H1 (cell line): Measurements from ENCODE around the gene TFDP1. TPM values are rescaled to one million over a fixed set of nuclear protein-coding genes. Genes with fewer than 3 reads are reported as not detected.

ENCODE experiments used
- CTCF ChIA-PET: fragments of 300-600 bp; sonication (Branson Sonifier 250); formaldehyde crosslinking; loops from one replicate; lab custom pipeline; 2021; ENCODE audit not compliant: partially characterized antibody; lab: Charles Lee
- POLR2A ChIA-PET: fragments of 300-600 bp; sonication (Branson Sonifier 250); formaldehyde crosslinking; loops from one replicate; lab custom pipeline; 2021; ENCODE audit warnings: inconsistent platforms; ENCODE audit not compliant: partially characterized antibody; lab: Charles Lee
- DNase-seq, 2 experiments: peaks; one replicate each; pipeline versions ENCODE4 v3.0.0 to v3.0.0-alpha.2; 2010 to 2022; ENCODE audit warnings: low spot score in 2 of 2, low read depth in 1 of 2, mixed read lengths in 1 of 2
- FAIRE-seq: peaks from 2 replicates; lab custom pipeline; 2011; peaks lifted over from hg19 to GRCh38; lab: Jason Lieb, UNC
- H2AFZ ChIP-seq: 2 replicates; pipeline ENCODE4 v1.8.1; 2012; ENCODE audit warnings: low read length, inconsistent platforms
- H2AK5ac ChIP-seq: 2 replicates; pipeline ENCODE4 v1.6.1; 2013; ENCODE audit warnings: low read depth, low read length
- H2BK120ac ChIP-seq: replicated peaks from 2 replicates; pipeline ENCODE3; 2013; ENCODE audit warnings: low read depth, low read length, inconsistent platforms
- H2BK12ac ChIP-seq: 2 replicates; pipeline ENCODE4 v1.6.1; 2013; ENCODE audit warnings: low read depth, low read length
- H2BK15ac ChIP-seq: 2 replicates; pipeline ENCODE4 v1.6.1; 2013; ENCODE audit warnings: low read length
- H2BK20ac ChIP-seq: 2 replicates; pipeline ENCODE4 v1.6.1; 2013; ENCODE audit warnings: low read length
- H2BK5ac ChIP-seq: 2 replicates; pipeline ENCODE4 v1.6.1; 2013; ENCODE audit warnings: low read depth, low read length
- H3K14ac ChIP-seq: 2 replicates; pipeline ENCODE4 v1.6.1; 2013; ENCODE audit warnings: inconsistent platforms; ENCODE audit not compliant: insufficient read length
- H3K18ac ChIP-seq: 2 replicates; pipeline ENCODE4 v1.6.1; 2013; ENCODE audit warnings: low read length; ENCODE audit errors: extremely low read depth
- H3K23ac ChIP-seq: 2 replicates; pipeline ENCODE4 v1.6.1; 2013; ENCODE audit warnings: inconsistent platforms; ENCODE audit not compliant: insufficient read length
- H3K23me2 ChIP-seq: 2 replicates; pipeline ENCODE4 v1.6.1; 2013; ENCODE audit warnings: low read depth, low read length
- H3K27ac ChIP-seq: 2 replicates; pipeline ENCODE4 v1.6.1; 2011; ENCODE audit warnings: low read depth, low read length, inconsistent platforms
- H3K27me3 ChIP-seq, 4 experiments: replicated peaks in 1 of 4; 1 replicate in 1 of 4; 2 replicates in 3 of 4; pipeline versions ENCODE4 v1.6.1 to v1.8.1; 2011 to 2013; ENCODE audit warnings: low read length in 3 of 4, mild to moderate bottlenecking in 3 of 4, inconsistent platforms in 2 of 4, mixed read lengths in 2 of 4, moderate library complexity in 1 of 4; ENCODE audit not compliant: control insufficient read depth in 3 of 4, insufficient read depth in 3 of 4; ENCODE audit errors: extremely low read depth in 1 of 4
- H3K36me3 ChIP-seq, 4 experiments: 2 replicates each; pipeline versions ENCODE4 v1.6.1 to v1.8.1; 2011 to 2013; ENCODE audit warnings: mild to moderate bottlenecking in 4 of 4, low read length in 3 of 4, moderate library complexity in 2 of 4, control low read depth in 1 of 4, inconsistent platforms in 1 of 4; ENCODE audit not compliant: insufficient read depth in 4 of 4, control insufficient read depth in 2 of 4
- H3K4ac ChIP-seq: replicated peaks from 2 replicates; pipeline ENCODE3; 2013; ENCODE audit warnings: low read length, low read depth, mixed read lengths, inconsistent platforms; ENCODE audit not compliant: insufficient read length
- H3K4me1 ChIP-seq, 4 experiments: replicated peaks in 1 of 4; 1 replicate in 1 of 4; 2 replicates in 3 of 4; pipeline versions ENCODE4 v1.6.1 to v1.8.1; 2011 to 2013; ENCODE audit warnings: low read length in 3 of 4, inconsistent platforms in 2 of 4, mixed read lengths in 1 of 4; ENCODE audit not compliant: insufficient read depth in 4 of 4, control insufficient read depth in 3 of 4
- H3K4me2 ChIP-seq, 2 experiments: 2 replicates each; pipeline versions ENCODE4 v1.6.1 to v1.8.1; 2011 to 2013; ENCODE audit warnings: low read depth in 2 of 2, low read length in 2 of 2, control low read depth in 1 of 2, inconsistent platforms in 1 of 2, mild to moderate bottlenecking in 1 of 2; ENCODE audit not compliant: insufficient read depth in 1 of 2
- H3K4me3 ChIP-seq, 4 experiments: fragments of 200-600, 300-600 bp in 1 of 4; sonication (generic), shearing (Covaris generic), sonication (Bioruptor Twin) in 1 of 4; 2 replicates each; pipeline versions ENCODE4 v1.5.1 to v1.8.1; 2011 to 2016; ENCODE audit warnings: low read length in 4 of 4, low read depth in 3 of 4, control low read depth in 2 of 4, inconsistent platforms in 2 of 4, mild to moderate bottlenecking in 2 of 4, mixed read lengths in 1 of 4, moderate library complexity in 1 of 4; ENCODE audit not compliant: insufficient read depth in 2 of 4; ENCODE audit errors: extremely low read depth in 1 of 4
- H3K56ac ChIP-seq: replicated peaks from 2 replicates; pipeline ENCODE3; 2013; ENCODE audit warnings: low read depth, mild to moderate bottlenecking, mixed read lengths, low read length, inconsistent platforms; ENCODE audit not compliant: insufficient read length
- H3K79me1 ChIP-seq: 2 replicates; pipeline ENCODE4 v1.6.1; 2013; ENCODE audit warnings: low read depth, low read length, control low read depth
- H3K79me2 ChIP-seq, 2 experiments: 2 replicates each; pipeline versions ENCODE4 v1.6.1 to v1.8.1; 2012 to 2013; ENCODE audit warnings: low read length in 2 of 2, mild to moderate bottlenecking in 2 of 2, inconsistent platforms in 1 of 2; ENCODE audit not compliant: insufficient read depth in 2 of 2, control insufficient read depth in 1 of 2
- H3K9ac ChIP-seq, 4 experiments: replicated peaks in 1 of 4; 1 replicate in 1 of 4; 2 replicates in 3 of 4; pipeline versions ENCODE4 v1.6.1 to v1.8.1; 2011 to 2013; ENCODE audit warnings: low read depth in 3 of 4, low read length in 3 of 4, control low read depth in 2 of 4, mild to moderate bottlenecking in 2 of 4, moderate library complexity in 2 of 4, inconsistent platforms in 1 of 4; ENCODE audit errors: extremely low read depth in 1 of 4
- H3K9me3 ChIP-seq, 2 experiments: 2 replicates each; pipeline versions ENCODE4 v1.6.1 to v1.8.1; 2012 to 2013; ENCODE audit warnings: mild to moderate bottlenecking in 2 of 2, moderate library complexity in 2 of 2, control low read depth in 1 of 2, inconsistent platforms in 1 of 2, low read depth in 1 of 2, low read length in 1 of 2, mixed read lengths in 1 of 2; ENCODE audit not compliant: insufficient read depth in 2 of 2
- H4K20me1 ChIP-seq, 2 experiments: replicated peaks in 1 of 2; 2 replicates each; pipeline versions ENCODE3 to v1.8.1; 2011 to 2013; ENCODE audit warnings: inconsistent platforms in 2 of 2, low read length in 2 of 2, mild to moderate bottlenecking in 1 of 2; ENCODE audit not compliant: insufficient read depth in 2 of 2, control insufficient read depth in 1 of 2
- H4K5ac ChIP-seq: 2 replicates; pipeline ENCODE4 v1.6.1; 2013; ENCODE audit warnings: low read length, low read depth, mixed read lengths, inconsistent platforms; ENCODE audit not compliant: insufficient read length
- H4K8ac ChIP-seq: 2 replicates; pipeline ENCODE4 v1.8.0; 2013; ENCODE audit warnings: mild to moderate bottlenecking, moderate library complexity, low read length, inconsistent platforms; ENCODE audit not compliant: insufficient read depth; ENCODE audit errors: extremely low read depth
- H4K91ac ChIP-seq: replicated peaks from 2 replicates; pipeline ENCODE3; 2013; ENCODE audit warnings: low read length, mixed read lengths, inconsistent platforms; ENCODE audit not compliant: insufficient read length
- ASH2L ChIP-seq: fragments of 200-600, 300-600 bp; sonication (generic); IDR thresholded peaks from one replicate; pipeline ENCODE4 v1.7.1; 2017; ENCODE audit warnings: low read length
- BCL11A ChIP-seq, 2 experiments: IDR thresholded peaks; one replicate each; pipeline ENCODE4 v1.6.1; 2011; ENCODE audit warnings: low read depth in 2 of 2, low read length in 2 of 2, mild to moderate bottlenecking in 2 of 2
- BRCA1 ChIP-seq: IDR thresholded peaks from 2 replicates; pipeline ENCODE4 v1.6.1; 2012; ENCODE audit warnings: low read depth, low read length, improper control_type of control experiment
- EGR1 ChIP-seq: IDR thresholded peaks from 2 replicates; pipeline ENCODE4 v1.6.1; 2011; ENCODE audit warnings: low read depth, low read length, borderline replicate concordance
- JUND ChIP-seq: IDR thresholded peaks from 2 replicates; pipeline ENCODE4 v1.6.1; 2011; ENCODE audit warnings: mild to moderate bottlenecking, improper control_type of control experiment, low read length
- NANOG ChIP-seq: IDR thresholded peaks from 2 replicates; pipeline ENCODE4 v1.6.1; 2011; ENCODE audit warnings: low read length, low read depth, mild to moderate bottlenecking, inconsistent platforms; ENCODE audit not compliant: insufficient read depth, poor library complexity, severe bottlenecking
- POLR2A ChIP-seq, 2 experiments: IDR thresholded peaks; 1 replicate in 1 of 2; 2 replicates in 1 of 2; pipeline ENCODE4 v1.6.1; 2011; ENCODE audit warnings: low read depth in 2 of 2, low read length in 2 of 2, mild to moderate bottlenecking in 2 of 2; ENCODE audit errors: control extremely low read depth in 1 of 2
- SIX5 ChIP-seq: IDR thresholded peaks from 2 replicates; pipeline ENCODE4 v1.6.1; 2011; ENCODE audit warnings: mild to moderate bottlenecking, low read depth, low read length
- SP1 ChIP-seq: IDR thresholded peaks from 2 replicates; pipeline ENCODE4 v1.6.1; 2011; ENCODE audit warnings: low read depth, low read length
- SUZ12 ChIP-seq: fragments of 200-600 bp; sonication (generic); IDR thresholded peaks from 2 replicates; pipeline ENCODE4 v1.6.1; 2012; ENCODE audit warnings: mild to moderate bottlenecking, inconsistent platforms, low read length, moderate library complexity, mixed read lengths
- TCF12 ChIP-seq: IDR thresholded peaks from 2 replicates; pipeline ENCODE4 v1.6.1; 2011; ENCODE audit warnings: low read depth, mild to moderate bottlenecking, low read length
- WGBS, 2 experiments: shearing (Covaris generic) in 1 of 2; methylation state at CpG; one replicate each; pipeline versions ENCODE4 v1.1.6 to v1.1.7; 2013 to 2015; ENCODE audit warnings: low lambda C conversion rate in 2 of 2, mixed read lengths in 2 of 2, inconsistent platforms in 1 of 2, low coverage in 1 of 2, missing lambda C conversion rate in 1 of 2; ENCODE audit not compliant: insufficient replicate concordance in 2 of 2, insufficient coverage in 1 of 2, insufficient read length in 1 of 2; ENCODE audit errors: extremely low coverage in 1 of 2, missing lambda C conversion rate in 1 of 2; 5-methylcytosine and 5-hydroxymethylcytosine counted together
- polyA plus RNA-seq, 7 experiments: library from polyadenylated mRNA; depleted of rRNA in 3 of 7; stranded (reverse) in 5 of 7; unstranded in 2 of 7; fragments of >200 nt in 5 of 7; fragments of 200-250 nt in 2 of 7; gene quantifications; 1 replicate in 5 of 7; 2 replicates in 1 of 7; 4 replicates in 1 of 7; pipeline versions ENCODE4 v1.2.1 to v1.2.3, GENCODE V29; 2011 to 2013; ENCODE audit warnings: missing spikeins in 2 of 7, mixed read lengths in 2 of 7
- total RNA-seq: library from RNA; stranded (reverse); fragmentation: NEBNext Ultra II Directional; extraction: Animal tissue kit (Norgen Biotek cat#: 25700); gene quantifications from 2 replicates; pipeline ENCODE4 v1.2.1, GENCODE V29; 2021

TFDP1 gene
- total and polyA plus RNA-seq, 2 of the 8 experiments (the other 6 are each of a cell fraction or from before 2014, with no cell fraction given) = 43.6 to 81.9 TPM

GRCh38 chr13:113535381-113535781, 49.2 kb upstream of the TFDP1 start:
- FAIRE-seq = no peak
- Histone ChIP-seq H3K23me2 (peaks cover 2% of the 10 kb centered on the region), H3K36me3 (peaks cover 0 to 13% (median 7%) of the 10 kb centered on the region in 4 experiments; a peak in 6 of 8 replicates), H4K20me1 (peaks cover 8 to 19% of the 10 kb centered on the region in 2 experiments), H3K79me1 (peaks cover 6% of the 10 kb centered on the region), H2AK5ac (no peak overlapping the region), H3K4me1 (peaks cover 0 to 14% (median 9%) of the 10 kb centered on the region in 4 experiments; a peak in 6 of 7 replicates), H2BK12ac (no peak overlapping the region), H2BK5ac (no peak overlapping the region), H3K9me3 (no peaks in the 10 kb centered on the region), H3K4me2 (no peak overlapping the region), H2BK20ac (no peak overlapping the region), H3K27ac (no peak overlapping the region), H2BK120ac (no peak overlapping the region), H4K91ac (no peak overlapping the region), H4K5ac (no peak overlapping the region), H4K8ac (no peak overlapping the region; the same call in 1 of the 2 replicates), H3K4ac (no peak overlapping the region), H3K18ac (no peak overlapping the region), H3K56ac (no peak overlapping the region), H3K4me3 (no peak overlapping the region), H2BK15ac (no peak overlapping the region), H3K14ac (no peak overlapping the region), H3K27me3 (no peaks in the 10 kb centered on the region; a peak in 1 of 7 replicates), H3K79me2 (peaks cover 0 to 4% of the 10 kb centered on the region in 2 experiments; a peak in 1 of 4 replicates), H3K23ac (no peak overlapping the region), H3K9ac (no peak overlapping the region), H2AFZ (no peak overlapping the region)
- ChIA-PET POLR2A (no interaction called here), CTCF (interaction anchor here (1.1 to 3.4 kb wide), 2 partner anchors 27 to 29 kb away, joined by 3 to 11 read pairs; no protein-coding TSS in a partner anchor)
- TF ChIP-seq SIX5 (no peak), TCF12 (no peak), BCL11A (IDR thresholded peaks at IDR 0.05; ENCODE audit: low read depth in 2 of 2, low read length in 2 of 2) (no peak), SP1 (no peak), BRCA1 (no peak), EGR1 (no peak), ASH2L (no peak), JUND (no peak), NANOG (no peak), SUZ12 (no peak), POLR2A (IDR thresholded peaks at IDR 0.05; ENCODE audit: control extremely low read depth in 1 of 2, low read depth in 2 of 2, low read length in 2 of 2) (no peak)
- no peak for DNase-seq
- 89% methylated on average over 13 of the region's 13 CpGs; no CpG with 5 or more reads in 1 of the 2 experiments for WGBS, 2 experiments
